RWPE1 (cell line): Measurements from ENCODE around the gene PPA1.

Experiments used
- CTCF ChIA-PET: fragments of 350-600 bp; sonication (Branson Sonifier 250); formaldehyde crosslinking; extraction: SDS; loops from one replicate; lab custom pipeline; 2021; lab: Yijun Ruan, JAX
- POLR2A ChIA-PET: fragments of 400-600 bp; formaldehyde crosslinking; extraction: SDS; loops from one replicate; lab custom pipeline; 2020; ENCODE audit warnings: antibody characterized with exemption; ENCODE audit not compliant: low non-redundant PET; lab: Yijun Ruan, JAX
- DNase-seq: peaks from one replicate; pipeline ENCODE4 v3.0.0; 2012; ENCODE audit warnings: low spot score
- H3K27ac ChIP-seq: fragments of 450-650 bp; 2 replicates; pipeline ENCODE4 v1.5.1; 2017
- TF ChIP-seq, protein P1 (sequence below): fragments of 450-650 bp; conservative IDR thresholded peaks from 2 replicates; pipeline ENCODE4 v1.5.1; 2017; ENCODE audit warnings: low read depth, mild to moderate bottlenecking

Gene PPA1

DNA sequence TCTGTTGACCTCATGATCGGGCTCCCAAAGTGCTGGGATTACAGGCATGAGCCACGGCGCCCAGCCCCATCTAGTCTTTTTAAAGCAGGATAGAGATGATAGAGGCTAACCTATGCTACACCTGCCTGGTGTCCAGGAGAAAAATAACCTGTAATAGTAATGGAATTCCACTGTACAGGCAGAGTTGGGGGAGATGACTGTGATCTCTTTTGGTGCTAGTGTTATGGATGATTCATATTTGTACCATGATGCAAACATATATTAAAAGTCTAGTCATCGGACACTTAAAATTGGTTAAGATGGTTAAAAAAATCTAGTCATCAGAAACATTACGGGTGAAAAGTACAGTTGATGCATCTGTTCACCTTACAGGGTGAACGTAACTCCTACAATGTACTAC is 56.8 kb downstream of the PPA1 start:
- POLR2A ChIA-PET = no interaction called here
- CTCF ChIA-PET = no interaction called here
- no peak overlapping the region for H3K27ac ChIP-seq
- TF ChIP-seq, protein P1, sequence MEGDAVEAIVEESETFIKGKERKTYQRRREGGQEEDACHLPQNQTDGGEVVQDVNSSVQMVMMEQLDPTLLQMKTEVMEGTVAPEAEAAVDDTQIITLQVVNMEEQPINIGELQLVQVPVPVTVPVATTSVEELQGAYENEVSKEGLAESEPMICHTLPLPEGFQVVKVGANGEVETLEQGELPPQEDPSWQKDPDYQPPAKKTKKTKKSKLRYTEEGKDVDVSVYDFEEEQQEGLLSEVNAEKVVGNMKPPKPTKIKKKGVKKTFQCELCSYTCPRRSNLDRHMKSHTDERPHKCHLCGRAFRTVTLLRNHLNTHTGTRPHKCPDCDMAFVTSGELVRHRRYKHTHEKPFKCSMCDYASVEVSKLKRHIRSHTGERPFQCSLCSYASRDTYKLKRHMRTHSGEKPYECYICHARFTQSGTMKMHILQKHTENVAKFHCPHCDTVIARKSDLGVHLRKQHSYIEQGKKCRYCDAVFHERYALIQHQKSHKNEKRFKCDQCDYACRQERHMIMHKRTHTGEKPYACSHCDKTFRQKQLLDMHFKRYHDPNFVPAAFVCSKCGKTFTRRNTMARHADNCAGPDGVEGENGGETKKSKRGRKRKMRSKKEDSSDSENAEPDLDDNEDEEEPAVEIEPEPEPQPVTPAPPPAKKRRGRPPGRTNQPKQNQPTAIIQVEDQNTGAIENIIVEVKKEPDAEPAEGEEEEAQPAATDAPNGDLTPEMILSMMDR = no peak
- DNase-seq = peak; percentile 53

DNA sequence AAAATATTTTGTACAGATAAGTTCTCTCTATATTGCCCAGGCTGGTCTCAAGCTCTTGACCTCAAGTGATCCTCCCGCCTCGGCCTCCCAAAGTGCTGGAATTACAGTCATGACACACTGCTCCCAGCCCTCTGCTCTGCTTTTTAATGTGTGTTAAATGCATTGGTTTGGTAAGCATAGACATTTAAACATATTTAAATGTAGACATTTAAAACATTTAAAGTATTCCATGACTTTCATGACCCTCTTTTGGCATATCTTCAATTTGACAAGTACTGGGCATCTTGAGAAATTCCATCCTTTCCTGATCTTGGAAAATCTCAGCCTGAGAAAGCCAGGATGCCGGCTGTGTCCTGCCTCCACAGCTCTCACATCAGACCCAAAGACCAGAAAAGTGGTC is 57.7 kb downstream of the PPA1 start:
- H3K27ac ChIP-seq = no peak overlapping the region
- TF ChIP-seq, protein P1 = no peak
- ChIA-PET CTCF (interaction anchor here (1.0 kb wide), 1 partner anchor 28 kb away, joined by 3 read pairs; no protein-coding TSS in a partner anchor), POLR2A (interaction anchor here (0.6 kb wide), 1 partner anchor 22 kb away, joined by 6 read pairs; no protein-coding TSS in a partner anchor)
- DNase-seq = no peak

DNA sequence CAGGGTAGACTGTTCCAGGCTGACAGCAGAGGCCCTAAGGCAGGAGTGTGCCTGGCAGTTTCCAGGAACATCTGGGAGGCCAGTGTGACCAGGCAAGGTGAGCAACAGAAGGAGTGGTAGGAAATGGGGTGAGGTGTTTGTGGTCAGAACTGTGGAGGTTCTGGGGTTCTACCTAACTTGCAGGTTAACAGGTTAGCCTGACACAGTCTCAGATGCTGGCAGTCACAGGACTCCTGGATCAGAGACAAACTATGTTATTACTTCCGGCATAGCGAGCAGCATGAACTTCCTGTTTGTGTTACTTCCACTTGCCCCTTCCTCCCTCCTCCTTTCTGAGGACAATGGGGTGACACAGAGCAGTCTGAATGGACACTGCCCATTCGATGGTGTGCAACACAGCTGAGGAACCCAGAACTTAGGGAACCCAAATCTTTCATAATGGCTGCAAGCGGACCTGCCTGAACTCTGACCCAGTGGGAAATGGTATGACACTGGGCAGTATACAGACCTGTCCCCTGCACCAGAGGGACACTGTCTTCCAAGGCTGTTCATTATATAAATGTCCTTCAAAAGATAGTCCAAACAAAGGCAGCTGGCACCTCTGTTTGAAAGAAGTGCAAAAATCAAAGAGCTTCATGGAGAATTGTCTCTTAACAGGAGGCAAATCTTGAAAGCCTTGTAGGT is 59.0 kb downstream of the PPA1 start:
- H3K27ac ChIP-seq = no peak overlapping the region
- TF ChIP-seq, protein P1 = no peak
- ChIA-PET POLR2A (no interaction called here), CTCF (no interaction called here)
- no peak for DNase-seq

GRCh38 chr10:70169649-70170364 is 63.4 kb downstream of the PPA1 start:
- TF ChIP-seq, protein P1 = no peak
- POLR2A ChIA-PET = interaction anchor here (0.6 to 1.3 kb wide), 7 partner anchors 8 to 234 kb away, joined by 3 to 4 read pairs (median 3); partner anchors contain the start of genes EIF4EBP2 and TYSND1
- CTCF ChIA-PET = interaction anchor here (0.6 to 1.6 kb wide), 2 partner anchors 23 to 125 kb away, joined by 4 read pairs; partner anchors contain the start of gene TYSND1
- H3K27ac ChIP-seq = peak overlapping the region; percentile 78
- no peak for DNase-seq

- TF ChIP-seq, protein P1 = no peak
- CTCF ChIA-PET = interaction anchor here (0.6 kb wide), 1 partner anchor 124 kb away, joined by 4 read pairs; no protein-coding TSS in a partner anchor
- no peak for DNase-seq
- no peak overlapping the region; the same call in 1 of the 2 replicates for H3K27ac ChIP-seq
- POLR2A ChIA-PET = no interaction called here
Observed at GRCh38 chr10:70169011-70169410, 64.2 kb downstream of the PPA1 start.

GRCh38 chr10:70167246-70167645 is 66.0 kb downstream of the PPA1 start:
- TF ChIP-seq, protein P1 = no peak
- no peak overlapping the region for H3K27ac ChIP-seq
- ChIA-PET CTCF (no interaction called here), POLR2A (no interaction called here)
- DNase-seq = no peak
